ENCODE data around the gene PLA2G4F. TPM values are rescaled to one million over a fixed set of nuclear protein-coding genes. Genes with fewer than 3 reads are reported as not detected.
A peak's percentile ranks its signal among the peaks of the same experiment; 100 is the strongest.
"Not testable (repeated sequence)": the region's sequence is repeated elsewhere in the genome, so short reads cannot be mapped to it uniquely, and the experiment has no call there.

Gene PLA2G4F
- polyA plus RNA-seq, 1 donor from 2014 or later: not detected

GRCh38 chr15:42093966-42094365 is 62.5 kb downstream of the PLA2G4F start:
- H3K36me3 Mint-ChIP-seq: no peaks in the 10 kb centered on the region
- no peak overlapping the region for H3K4me3 Mint-ChIP-seq
- H3K27ac Mint-ChIP-seq: no peak overlapping the region
- H3K27me3 Mint-ChIP-seq: peaks cover 28% of the 10 kb centered on the region
- H3K4me1 Mint-ChIP-seq: peaks cover 0 to 2% (median 0%) of the 10 kb centered on the region in 3 donors
- H3K9me3 Mint-ChIP-seq: no peaks in the 10 kb centered on the region

- Mint-ChIP-seq H3K36me3 (no peaks in the 10 kb centered on the region), H3K4me1 (peaks cover 0 to 3% (median 2%) of the 10 kb centered on the region in 3 donors), H3K4me3 (peak overlapping the region in 1 of 4 donors; percentile 53), H3K27ac (no peak overlapping the region), H3K9me3 (no peaks in the 10 kb centered on the region), H3K27me3 (peaks cover 30% of the 10 kb centered on the region)
Observed at GRCh38 chr15:42092398-42093318, 63.8 kb downstream of the PLA2G4F start.

GRCh38 chr15:42091753-42092397 is 64.6 kb downstream of the PLA2G4F start:
- H3K4me3 Mint-ChIP-seq, H3K4me1 Mint-ChIP-seq, H3K36me3 Mint-ChIP-seq, H3K27ac Mint-ChIP-seq, H3K9me3 Mint-ChIP-seq: not testable (repeated sequence)
- H3K27me3 Mint-ChIP-seq: peaks cover 25% of the 10 kb centered on the region

GRCh38 chr15:42090781-42091180 is 65.7 kb downstream of the PLA2G4F start:
- no peaks in the 10 kb centered on the region for H3K36me3 Mint-ChIP-seq
- H3K9me3 Mint-ChIP-seq: no peaks in the 10 kb centered on the region
- H3K4me1 Mint-ChIP-seq: peaks cover 0 to 3% (median 2%) of the 10 kb centered on the region in 3 donors
- H3K4me3 Mint-ChIP-seq: no peak overlapping the region
- peaks cover 19% of the 10 kb centered on the region for H3K27me3 Mint-ChIP-seq
- H3K27ac Mint-ChIP-seq: no peak overlapping the region

- Mint-ChIP-seq H3K9me3 (no peaks in the 10 kb centered on the region), H3K27ac (no peak overlapping the region), H3K4me3 (no peak overlapping the region), H3K36me3 (no peaks in the 10 kb centered on the region), H3K4me1 (peaks cover 0 to 3% (median 2%) of the 10 kb centered on the region in 3 donors), H3K27me3 (peaks cover 19% of the 10 kb centered on the region)
Observed at GRCh38 chr15:42090370-42090769, 66.1 kb downstream of the PLA2G4F start.

- H3K27ac Mint-ChIP-seq: no peak overlapping the region
- peaks cover 0 to 3% (median 2%) of the 10 kb centered on the region in 3 donors for H3K4me1 Mint-ChIP-seq
- no peaks in the 10 kb centered on the region for H3K9me3 Mint-ChIP-seq
- H3K27me3 Mint-ChIP-seq: peaks cover 19% of the 10 kb centered on the region
- no peak overlapping the region for H3K4me3 Mint-ChIP-seq
- no peaks in the 10 kb centered on the region for H3K36me3 Mint-ChIP-seq
Observed at GRCh38 chr15:42089942-42090341, 66.5 kb downstream of the PLA2G4F start.

Other genes with a start within 250 kb of the PLA2G4F start
- gene EHD4, start 184.1 kb downstream of the PLA2G4F start, polyA plus RNA-seq: 3.8 TPM
- not detected for gene PLA2G4E, start 135.6 kb downstream of the PLA2G4F start, polyA plus RNA-seq
- gene PLA2G4D, start 62.1 kb downstream of the PLA2G4F start, polyA plus RNA-seq: not detected
- 27.5 TPM for gene VPS39, start 51.7 kb upstream of the PLA2G4F start, polyA plus RNA-seq
- gene GANC, start 116.6 kb upstream of the PLA2G4F start, polyA plus RNA-seq: 48.0 TPM
- gene TMEM87A, start 116.8 kb upstream of the PLA2G4F start, polyA plus RNA-seq: 39.2 TPM
- 1.3 TPM for gene CAPN3, start 202.9 kb upstream of the PLA2G4F start, polyA plus RNA-seq